Mucosa of rectum (tissue), 2 donors: ENCODE data around the gene C12orf75.
"Not testable (repeated sequence)": the region's sequence is repeated elsewhere in the genome, so short reads cannot be mapped to it uniquely, and the experiment has no call there.

Experiments used
- H3K27ac ChIP-seq, 2 donors: one replicate each; pipeline ENCODE4 v1.7.0; 2013; ENCODE audit warnings: inconsistent platforms in 2 of 2, low read depth in 2 of 2, low read length in 2 of 2
- H3K27me3 ChIP-seq, 2 donors: one replicate each; pipeline ENCODE4 v1.7.0; 2013; ENCODE audit warnings: low read length in 2 of 2; ENCODE audit not compliant: control insufficient read depth in 2 of 2, insufficient read depth in 2 of 2
- H3K36me3 ChIP-seq, 2 donors: one replicate each; pipeline ENCODE4 v1.7.0; 2013; ENCODE audit warnings: low read length in 2 of 2; ENCODE audit not compliant: control insufficient read depth in 2 of 2, insufficient read depth in 2 of 2
- H3K4me1 ChIP-seq, 2 donors: one replicate each; pipeline ENCODE4 v1.7.0; 2013; ENCODE audit warnings: low read length in 2 of 2, mild to moderate bottlenecking in 1 of 2; ENCODE audit not compliant: control insufficient read depth in 2 of 2, insufficient read depth in 2 of 2
- H3K4me3 ChIP-seq, 2 donors: one replicate each; pipeline ENCODE4 v1.7.0; 2013; ENCODE audit warnings: low read length in 2 of 2
- H3K9ac ChIP-seq, 2 donors: one replicate each; pipeline ENCODE4 v1.7.0; 2013; ENCODE audit warnings: low read length in 2 of 2, low read depth in 1 of 2, mild to moderate bottlenecking in 1 of 2
- H3K9me3 ChIP-seq, 2 donors: one replicate each; pipeline ENCODE4 v1.7.0; 2013; ENCODE audit warnings: low read length in 2 of 2; ENCODE audit not compliant: control insufficient read depth in 2 of 2
- donor health status: healthy.
- donor health status: Normal muscosa, but diverticular disease.

The C12orf75 gene

DNA sequence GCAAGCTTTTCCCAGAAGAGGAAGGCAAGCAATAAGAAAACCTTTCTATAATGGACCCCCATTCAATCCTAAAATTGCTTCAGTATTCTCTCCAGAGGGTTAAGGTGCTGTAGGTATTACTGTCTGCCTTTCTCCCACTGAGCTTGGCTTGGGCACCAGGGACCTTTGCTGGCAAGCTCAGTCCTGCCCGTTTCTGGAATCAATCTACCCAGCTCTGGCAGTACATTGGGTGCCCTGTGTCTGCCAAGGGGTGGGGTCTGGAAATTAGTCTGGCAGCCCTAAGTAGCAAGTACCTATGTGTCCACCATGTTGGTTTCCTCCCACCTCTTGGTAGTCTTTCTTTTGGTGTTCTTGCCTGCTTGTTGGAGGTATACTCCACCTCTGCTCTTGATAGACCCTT, 72.6 kb downstream of the C12orf75 start:
- H3K9me3 ChIP-seq = peaks cover 0 to 1% of the 10 kb centered on the region in 2 donors
- no peak overlapping the region for H3K27ac ChIP-seq
- H3K27me3 ChIP-seq = no peaks in the 10 kb centered on the region
- H3K36me3 ChIP-seq = no peaks in the 10 kb centered on the region
- H3K4me3 ChIP-seq = no peak overlapping the region
- no peak overlapping the region for H3K9ac ChIP-seq
- no peaks in the 10 kb centered on the region for H3K4me1 ChIP-seq

GRCh38 chr12:105404134-105404533, 73.6 kb downstream of the C12orf75 start:
- H3K27ac ChIP-seq, H3K27me3 ChIP-seq, H3K9me3 ChIP-seq, H3K4me3 ChIP-seq, H3K36me3 ChIP-seq, H3K4me1 ChIP-seq, H3K9ac ChIP-seq: not testable (repeated sequence)

DNA sequence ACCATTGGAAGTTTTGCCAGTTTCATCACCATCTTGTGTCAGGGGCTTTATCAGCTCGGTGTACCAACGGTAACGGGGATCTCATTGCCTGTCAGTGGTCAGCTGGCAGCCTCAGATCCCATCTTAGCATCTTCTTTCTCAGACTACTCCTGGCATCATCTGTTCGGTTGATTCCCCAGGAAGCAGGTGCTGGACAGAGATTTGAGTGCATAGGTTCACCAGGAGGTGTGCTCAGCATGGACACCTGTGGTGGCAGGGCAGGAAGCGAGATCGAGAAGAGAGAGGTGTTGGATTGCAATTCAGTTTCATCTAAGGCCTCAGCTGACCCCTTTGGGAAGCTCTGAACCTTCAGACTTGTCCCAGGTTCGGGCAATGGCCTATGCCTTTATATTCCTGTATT, 76.0 kb downstream of the C12orf75 start:
- Histone ChIP-seq H3K27me3 (no peaks in the 10 kb centered on the region), H3K4me3 (no peak overlapping the region), H3K9ac (no peak overlapping the region), H3K27ac (no peak overlapping the region), H3K36me3 (no peaks in the 10 kb centered on the region), H3K4me1 (no peaks in the 10 kb centered on the region), H3K9me3 (no peaks in the 10 kb centered on the region)

GRCh38 chr12:105409279-105409678, 78.8 kb downstream of the C12orf75 start:
- no peaks in the 10 kb centered on the region for H3K4me1 ChIP-seq
- no peaks in the 10 kb centered on the region for H3K36me3 ChIP-seq
- H3K9me3 ChIP-seq = no peaks in the 10 kb centered on the region
- H3K9ac ChIP-seq = no peak overlapping the region
- no peaks in the 10 kb centered on the region for H3K27me3 ChIP-seq
- H3K27ac ChIP-seq = no peak overlapping the region
- H3K4me3 ChIP-seq = no peak overlapping the region

DNA sequence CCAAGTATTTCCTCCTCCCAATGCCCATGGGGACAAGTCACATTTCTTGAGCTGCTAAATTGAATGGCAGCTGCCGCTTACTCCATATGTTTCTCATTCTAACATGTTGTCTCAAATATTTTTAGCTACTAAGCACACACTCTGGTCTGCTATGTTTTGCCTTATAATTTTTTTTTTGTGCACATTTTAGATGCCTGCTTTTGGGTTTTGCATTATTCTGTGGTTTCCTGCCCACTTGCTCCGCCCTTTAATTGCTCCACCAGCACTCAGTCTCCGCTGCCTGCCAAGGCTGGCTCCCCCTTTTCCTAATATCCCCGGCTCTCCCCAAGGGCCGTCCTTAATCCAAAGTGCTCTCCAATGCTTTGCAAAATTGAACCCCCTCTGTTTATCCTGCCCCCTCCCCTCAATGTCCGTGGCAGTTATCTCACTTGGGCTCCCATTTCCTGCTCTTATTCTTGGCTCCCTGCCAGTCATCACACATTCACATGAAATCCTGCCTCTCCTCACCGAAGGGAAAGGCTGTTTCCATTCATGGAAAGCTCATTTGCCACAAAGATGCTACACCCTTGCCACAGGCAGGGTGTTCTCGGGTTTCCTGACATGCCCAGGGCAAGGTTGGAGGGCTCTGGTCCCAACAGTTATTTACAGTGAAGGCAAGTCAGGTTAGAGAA, 79.4 kb downstream of the C12orf75 start:
- no peak overlapping the region for H3K9ac ChIP-seq

DNA sequence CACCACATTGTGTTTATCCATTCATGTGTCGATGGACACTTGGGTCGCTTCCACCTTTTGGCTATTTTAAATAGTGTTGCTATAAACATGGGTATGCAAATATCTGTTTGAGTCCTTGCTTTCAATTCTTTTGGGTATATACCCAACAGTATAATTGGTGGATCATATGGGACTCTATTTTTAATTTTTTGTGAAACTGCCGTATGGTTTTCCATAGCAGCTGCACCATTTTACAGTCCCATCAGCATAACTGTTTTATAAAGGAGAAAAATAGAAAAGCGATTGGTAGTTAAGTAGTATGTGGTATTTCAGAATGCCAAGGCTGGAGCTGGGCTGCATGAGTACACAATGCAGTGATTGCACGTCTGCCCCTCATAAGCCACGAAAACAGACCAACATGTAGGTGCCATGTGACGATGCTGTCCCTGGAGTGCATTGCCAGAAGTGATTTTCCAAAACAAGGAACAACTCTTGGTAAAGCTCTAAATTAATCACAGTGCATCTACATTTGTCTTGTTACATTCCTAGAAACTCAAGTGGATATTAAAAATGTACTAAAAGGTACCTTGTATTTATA, 83.5 kb downstream of the C12orf75 start:
- H3K27me3 ChIP-seq = peaks cover 0 to 3% of the 10 kb centered on the region in 2 donors
- H3K27ac ChIP-seq = no peak overlapping the region
- H3K36me3 ChIP-seq = no peaks in the 10 kb centered on the region
- no peak overlapping the region for H3K4me3 ChIP-seq
- H3K4me1 ChIP-seq = no peaks in the 10 kb centered on the region
- H3K9ac ChIP-seq = no peak overlapping the region
- H3K9me3 ChIP-seq = no peaks in the 10 kb centered on the region

More for the DNA sequence above, 79.4 kb downstream of the C12orf75 start:
- no peaks in the 10 kb centered on the region for H3K9me3 ChIP-seq
- H3K4me3 ChIP-seq = no peak overlapping the region
- no peaks in the 10 kb centered on the region for H3K4me1 ChIP-seq
- no peak overlapping the region for H3K27ac ChIP-seq
- no peaks in the 10 kb centered on the region for H3K36me3 ChIP-seq
- H3K27me3 ChIP-seq = no peaks in the 10 kb centered on the region

DNA sequence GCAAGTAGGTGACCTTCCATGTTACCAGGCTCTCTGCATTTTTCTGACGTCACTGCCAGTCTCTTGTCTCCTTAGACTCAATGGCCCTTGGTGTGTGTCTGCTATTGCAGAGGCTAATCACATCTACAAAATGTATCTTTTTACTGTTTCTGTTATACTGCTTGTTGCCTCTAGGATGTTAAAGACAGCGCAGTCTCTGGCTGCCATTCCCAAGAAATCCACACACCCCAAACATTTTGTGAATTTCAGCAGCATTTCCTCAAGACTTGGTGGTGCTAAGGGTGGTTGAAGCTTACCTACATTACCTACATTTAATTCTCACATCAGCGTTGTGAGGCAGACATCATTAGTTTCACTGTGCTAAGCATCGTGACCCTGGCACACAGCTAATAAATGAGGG, 87.2 kb downstream of the C12orf75 start:
- peaks cover 0 to 3% of the 10 kb centered on the region in 2 donors for H3K27me3 ChIP-seq
- H3K4me1 ChIP-seq = no peaks in the 10 kb centered on the region
- H3K36me3 ChIP-seq = no peaks in the 10 kb centered on the region
- H3K9me3 ChIP-seq = no peaks in the 10 kb centered on the region
- no peak overlapping the region for H3K9ac ChIP-seq
- no peak overlapping the region for H3K27ac ChIP-seq
- no peak overlapping the region for H3K4me3 ChIP-seq

DNA sequence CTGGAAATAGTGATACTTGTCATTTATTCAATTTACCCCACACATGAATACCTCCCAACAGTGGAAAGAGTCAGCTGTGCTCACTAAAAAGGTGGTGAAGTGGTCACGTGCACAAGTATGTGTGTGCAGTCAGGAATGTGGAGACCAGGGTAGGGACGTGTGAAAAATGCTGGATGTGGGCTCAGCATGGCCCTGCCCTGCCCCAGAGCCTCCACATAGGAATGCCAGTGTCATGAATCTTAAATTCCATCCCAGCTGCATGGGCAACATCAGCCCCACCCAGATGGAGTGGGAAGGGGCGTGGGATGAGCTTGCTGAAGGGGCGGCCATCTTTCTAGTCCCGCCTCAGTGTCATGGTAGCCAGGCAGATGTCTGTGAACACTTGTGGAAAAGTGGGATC, 87.7 kb downstream of the C12orf75 start:
- H3K9me3 ChIP-seq = no peaks in the 10 kb centered on the region
- peaks cover 0 to 3% of the 10 kb centered on the region in 2 donors for H3K27me3 ChIP-seq
- H3K4me1 ChIP-seq = no peaks in the 10 kb centered on the region
- no peak overlapping the region for H3K27ac ChIP-seq
- H3K9ac ChIP-seq = no peak overlapping the region
- H3K4me3 ChIP-seq = no peak overlapping the region
- no peaks in the 10 kb centered on the region for H3K36me3 ChIP-seq

DNA sequence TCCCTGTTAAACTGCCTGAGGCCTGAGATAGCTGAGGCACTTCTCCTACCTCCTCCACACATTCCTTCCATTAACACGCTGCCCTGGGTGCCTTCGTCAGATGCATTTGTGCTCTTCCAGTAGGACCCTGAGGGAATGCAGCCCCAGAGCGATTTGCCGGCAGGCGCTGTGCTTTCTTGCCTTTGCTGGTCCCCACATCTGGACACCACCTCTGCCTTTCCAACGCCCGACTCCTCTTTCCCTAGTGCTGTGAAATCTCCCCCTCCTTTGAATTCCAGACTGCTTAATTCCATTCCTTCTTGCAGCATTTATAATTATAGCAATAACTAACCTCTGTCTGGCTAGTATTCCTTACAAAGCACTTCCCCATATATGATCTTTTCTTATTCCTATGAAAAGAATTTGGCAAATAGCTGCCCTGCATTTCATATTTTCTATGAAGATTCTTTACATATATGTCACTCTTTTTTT, 88.4 kb downstream of the C12orf75 start:
- no peak overlapping the region for H3K4me3 ChIP-seq
- H3K9me3 ChIP-seq = no peaks in the 10 kb centered on the region
- no peak overlapping the region for H3K9ac ChIP-seq
- no peak overlapping the region for H3K27ac ChIP-seq
- no peaks in the 10 kb centered on the region for H3K36me3 ChIP-seq
- peaks cover 0 to 3% of the 10 kb centered on the region in 2 donors for H3K27me3 ChIP-seq
- no peaks in the 10 kb centered on the region for H3K4me1 ChIP-seq

DNA sequence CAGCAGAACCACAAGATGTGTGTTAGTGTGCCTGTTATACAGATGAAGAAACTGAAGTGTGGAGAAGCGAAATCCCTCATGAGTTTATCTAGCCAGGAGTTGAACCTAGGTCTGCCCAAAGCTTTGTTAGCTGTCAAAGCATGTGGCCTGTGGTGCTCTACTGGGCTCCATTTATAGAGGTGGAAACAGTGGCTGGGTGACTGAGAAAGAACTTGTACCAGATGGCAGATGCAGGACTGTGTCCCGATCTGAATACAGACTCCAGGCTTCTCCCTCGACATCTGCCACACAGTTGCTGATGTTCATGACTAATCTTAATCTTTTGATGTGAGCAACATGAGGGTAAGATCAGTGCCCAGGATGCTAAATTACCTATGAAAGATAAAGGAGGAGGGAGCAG, 89.1 kb downstream of the C12orf75 start:
- Histone ChIP-seq H3K4me1 (no peaks in the 10 kb centered on the region), H3K27ac (no peak overlapping the region), H3K4me3 (no peak overlapping the region), H3K27me3 (peaks cover 0 to 3% of the 10 kb centered on the region in 2 donors), H3K9ac (no peak overlapping the region), H3K36me3 (no peaks in the 10 kb centered on the region), H3K9me3 (no peaks in the 10 kb centered on the region)
